Stimulated activated CD4-positive, alpha-beta T cell treated with anti-CD3 and anti-CD28 coated beads, Interleukin-2, amount 100 ng/mL, for 48 hours (primary cell): Measurements from ENCODE around the gene EEF1AKMT1.
A peak's percentile ranks its signal among the peaks of the same experiment; 100 is the strongest.

Source experiments
- DNase-seq, 2 donors: peaks; one replicate each; pipeline ENCODE4 v3.0.0-alpha.2; 2020

The EEF1AKMT1 gene, protein sequence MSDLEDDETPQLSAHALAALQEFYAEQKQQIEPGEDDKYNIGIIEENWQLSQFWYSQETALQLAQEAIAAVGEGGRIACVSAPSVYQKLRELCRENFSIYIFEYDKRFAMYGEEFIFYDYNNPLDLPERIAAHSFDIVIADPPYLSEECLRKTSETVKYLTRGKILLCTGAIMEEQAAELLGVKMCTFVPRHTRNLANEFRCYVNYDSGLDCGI

DNA sequence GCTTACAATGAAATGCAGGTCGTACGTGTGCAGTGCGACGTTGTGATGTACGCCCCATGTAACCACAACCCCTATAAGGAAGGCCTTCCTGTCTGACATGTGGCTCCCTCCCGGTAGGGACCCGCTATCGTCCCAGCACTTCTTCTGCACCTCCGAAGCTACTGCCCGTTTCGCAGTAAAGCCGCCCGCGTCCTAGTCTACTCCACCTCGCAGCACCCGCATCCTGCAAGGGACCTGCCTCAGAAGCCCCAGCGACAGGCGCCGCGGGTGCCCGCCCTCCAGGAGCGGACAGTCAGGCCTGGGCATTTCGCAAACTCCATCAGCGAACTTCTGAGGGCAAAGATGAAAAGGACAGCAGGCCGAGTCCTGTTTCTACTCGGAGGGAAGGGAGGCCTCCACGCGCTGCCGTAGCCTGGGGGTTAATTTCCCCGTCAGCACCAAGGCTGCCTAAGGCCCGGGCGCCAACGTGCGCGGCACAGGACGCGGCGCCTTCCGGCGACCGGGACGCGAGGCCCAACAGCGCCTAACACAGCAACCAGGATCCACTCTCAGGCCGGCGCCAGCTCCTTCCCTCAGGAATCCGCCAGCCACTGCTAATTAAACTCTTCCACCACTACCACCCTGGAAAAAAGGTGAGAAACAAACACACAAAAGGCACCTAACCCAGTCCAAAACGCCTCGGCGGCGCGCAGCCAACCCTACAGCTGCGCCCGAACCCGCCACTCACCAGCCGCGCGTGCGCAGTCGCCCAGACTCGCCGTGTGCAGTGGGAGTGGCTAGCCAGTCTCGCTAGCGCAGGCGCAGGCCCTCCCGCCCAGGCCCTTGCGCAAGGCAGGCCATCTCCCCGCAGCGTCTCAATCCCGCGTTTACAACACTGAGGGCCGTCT lies at the start of gene EEF1AKMT1:
EEF1AKMT1 (minus strand) TSS at position 768 of the 887 bp plus-strand sequence. CDS start 16,363 bp downstream, outside the sequence.
- DNase-seq, result peak; percentile 93 to 95

DNA sequence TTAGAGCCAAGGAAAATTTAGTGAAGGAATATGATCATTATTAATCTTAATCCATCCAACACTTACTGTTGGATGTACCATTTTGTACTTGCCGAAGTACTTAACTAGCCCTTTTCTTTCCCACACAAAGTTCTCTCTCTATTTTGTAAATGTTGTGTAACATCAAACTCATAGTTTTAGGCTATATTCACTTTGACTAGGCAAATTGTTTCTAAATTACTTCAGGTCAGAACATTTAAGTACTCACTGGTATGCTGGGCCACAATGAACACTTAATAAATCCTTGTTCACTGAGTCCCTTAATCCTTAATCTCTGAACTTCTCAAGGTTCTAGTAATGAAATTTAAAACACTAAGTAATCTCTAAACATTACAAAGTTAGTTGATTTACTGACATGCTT lies 49.3 kb upstream of the EEF1AKMT1 start:
- DNase-seq, result no peak

DNA sequence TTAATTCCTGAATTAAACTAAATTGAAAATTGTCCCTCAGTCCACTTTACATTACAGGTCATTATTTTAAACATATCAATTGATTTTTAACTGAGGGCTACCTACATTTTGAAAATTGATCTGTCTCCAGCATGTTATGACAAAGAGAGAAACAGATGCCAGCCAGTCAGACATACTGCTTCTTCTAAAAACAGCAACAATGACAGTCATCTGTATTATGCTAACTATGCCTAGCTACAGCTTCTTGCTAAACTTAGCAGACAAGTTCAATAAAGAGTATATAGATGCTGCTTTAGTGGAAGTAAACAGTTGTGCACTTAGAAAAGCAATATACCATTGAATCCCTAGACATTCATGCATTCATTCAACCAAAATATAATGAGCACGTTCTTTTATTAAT lies 48.6 kb upstream of the EEF1AKMT1 start:
- DNase-seq, result no peak

DNA sequence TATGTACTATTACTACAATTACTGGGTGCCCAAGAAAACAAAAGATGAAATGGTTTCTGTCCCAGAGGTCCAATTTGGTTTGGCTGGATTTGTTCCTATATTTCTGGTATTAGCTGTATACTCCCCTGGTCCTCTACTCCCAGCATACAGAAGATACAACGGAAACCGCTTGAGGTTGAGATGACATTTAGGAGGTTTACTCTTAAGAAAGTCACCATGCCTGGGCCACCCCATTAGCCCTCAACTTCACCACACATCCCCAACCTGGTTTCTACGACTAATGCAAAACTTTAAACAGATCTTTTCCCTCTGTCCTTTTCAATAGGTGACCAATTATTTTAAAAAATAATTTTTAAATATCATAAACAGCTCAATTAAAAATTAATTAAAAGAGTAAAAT lies 46.0 kb upstream of the EEF1AKMT1 start:
- no peak for DNase-seq

DNA sequence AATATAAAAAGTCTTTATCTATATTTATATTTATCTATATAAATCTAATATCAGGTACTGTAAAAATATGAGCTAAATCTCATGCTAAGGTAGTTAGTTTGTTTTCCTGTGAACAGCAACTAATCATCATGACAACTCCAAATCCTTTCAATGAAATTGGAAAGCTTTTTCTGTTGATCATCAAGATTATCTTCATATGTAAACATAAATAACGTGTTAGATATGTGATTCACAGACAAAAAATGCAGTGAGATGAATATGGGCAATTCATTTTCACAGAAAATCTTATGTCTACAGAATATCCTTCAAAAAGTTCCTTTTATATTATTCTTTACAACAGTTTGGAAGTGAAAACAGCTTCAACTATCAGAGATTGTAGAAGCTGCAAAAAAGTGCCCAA lies 41.7 kb upstream of the EEF1AKMT1 start:
- DNase-seq, result no peak

DNA sequence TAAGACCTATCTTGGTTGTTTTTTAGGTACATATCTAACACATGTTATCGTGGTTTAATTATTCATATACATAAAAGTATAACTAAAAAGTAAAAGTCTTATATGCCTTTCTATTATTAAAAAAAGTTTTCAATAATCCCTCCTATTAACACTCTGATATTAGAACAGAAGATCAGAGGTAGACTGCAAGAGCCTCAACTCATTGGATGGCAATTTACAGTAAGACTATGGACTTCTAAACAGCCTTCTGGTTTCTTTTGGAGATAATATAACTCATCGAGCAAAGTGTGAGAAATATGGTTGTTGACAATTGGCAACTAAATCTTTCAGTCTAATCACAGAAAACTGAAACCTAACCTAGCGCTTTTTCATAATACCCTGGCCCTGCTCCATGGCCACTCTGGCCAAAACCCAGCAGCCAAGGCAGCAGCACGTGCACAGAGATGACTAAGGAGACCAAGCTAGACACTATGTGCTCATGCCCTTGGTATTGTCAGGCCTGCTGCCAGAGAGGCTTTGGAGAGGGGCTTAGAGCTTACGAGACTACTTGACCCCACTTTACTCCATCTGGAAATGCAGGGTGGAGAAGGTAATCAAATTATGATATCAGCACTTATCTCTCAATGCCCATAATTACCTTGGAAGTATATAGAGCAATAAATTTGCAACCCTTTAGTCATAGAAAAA lies 40.6 kb upstream of the EEF1AKMT1 start:
- no peak for DNase-seq

DNA sequence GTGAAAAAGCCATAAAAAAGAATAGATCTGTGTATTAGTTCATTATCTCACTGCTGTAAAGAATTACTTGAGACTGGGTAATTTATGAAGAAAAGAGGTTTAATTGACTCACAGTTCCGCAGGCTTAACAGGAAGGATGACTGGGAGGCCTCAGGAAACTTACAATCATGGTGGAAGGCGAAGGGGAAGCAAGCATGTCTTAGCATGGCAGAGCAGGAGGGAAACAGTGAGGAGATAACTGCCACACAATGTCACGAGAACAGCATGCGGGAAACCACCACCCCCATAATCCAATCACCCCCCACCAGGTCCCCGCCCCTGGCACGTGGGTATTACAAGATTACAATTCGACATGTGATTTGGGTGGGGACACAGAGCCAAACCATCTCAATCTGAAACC lies 39.1 kb upstream of the EEF1AKMT1 start:
- DNase-seq, result no peak

DNA sequence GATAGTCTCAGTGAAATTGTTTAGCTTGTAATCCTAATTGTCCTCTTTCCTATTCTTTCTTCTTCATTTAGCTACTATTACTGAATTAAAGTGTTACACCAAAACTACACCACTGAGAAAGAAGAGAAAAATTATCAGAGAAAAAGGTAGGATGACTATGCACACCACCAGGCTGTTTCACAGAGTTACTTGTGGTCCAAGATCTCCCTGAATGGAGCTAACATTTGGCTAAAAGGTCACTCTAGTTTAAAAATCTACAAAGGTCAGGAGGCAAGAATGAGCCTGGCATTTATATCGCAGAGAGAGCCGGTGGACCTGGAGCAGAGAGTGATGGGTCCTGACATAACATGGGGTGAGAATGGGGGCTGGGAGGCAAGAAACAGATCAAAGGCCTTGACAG lies 37.0 kb upstream of the EEF1AKMT1 start:
- no peak for DNase-seq

DNA sequence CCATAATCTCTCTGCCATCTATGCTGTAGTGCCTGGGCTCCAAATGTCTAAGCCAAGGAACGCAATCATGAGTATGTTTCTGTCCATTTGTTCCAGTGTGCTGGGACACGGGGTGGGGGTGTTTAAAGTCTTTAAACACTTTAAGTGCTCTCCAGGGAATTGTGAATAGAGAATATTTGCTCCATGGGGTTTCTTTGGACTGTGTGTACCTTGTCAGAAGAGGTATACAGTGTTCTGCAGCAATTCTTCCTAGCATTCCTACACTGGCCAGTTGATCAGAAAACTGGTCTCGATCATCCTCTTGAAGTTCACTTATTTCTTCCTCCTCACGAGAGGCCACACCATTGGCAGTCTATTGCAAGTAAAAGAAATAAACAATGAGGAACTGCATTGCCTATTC lies 35.1 kb upstream of the EEF1AKMT1 start:
- DNase-seq, result no peak

DNA sequence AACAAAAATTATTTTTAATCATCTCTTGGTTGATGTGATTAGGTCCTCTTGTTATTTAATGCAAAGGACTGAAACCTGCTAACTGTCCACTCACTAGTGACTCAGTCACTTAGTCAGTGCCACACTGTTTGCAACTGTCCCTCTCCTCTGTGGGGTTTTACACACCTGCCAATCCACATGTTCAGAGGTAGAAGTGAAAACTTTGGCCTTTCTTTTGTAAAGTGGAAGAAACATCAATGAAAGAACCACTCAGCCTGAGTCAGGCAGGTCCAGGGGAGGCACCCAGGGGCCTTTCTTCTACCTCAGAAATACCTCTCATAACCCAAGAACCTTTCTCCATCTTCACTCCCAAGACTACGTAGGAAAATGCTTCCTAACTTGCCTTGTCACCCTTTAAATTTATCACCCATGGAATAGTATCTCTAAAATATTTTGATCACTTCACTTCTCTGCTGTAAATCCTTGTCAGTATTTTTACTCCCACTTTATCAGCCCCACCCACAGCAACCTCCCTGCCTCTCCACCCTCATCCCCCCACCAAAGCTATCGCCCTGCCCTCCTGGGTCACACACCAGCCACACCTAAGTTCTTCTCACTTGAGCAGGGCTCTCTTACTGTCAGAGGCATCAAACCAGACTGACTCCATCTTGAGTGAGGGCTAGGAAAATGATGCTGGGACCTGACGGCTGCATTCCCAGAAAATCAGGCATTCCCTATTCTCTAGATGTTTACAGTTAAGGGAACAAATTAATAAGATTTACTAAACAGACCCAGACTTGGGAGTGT lies 29.6 kb upstream of the EEF1AKMT1 start:
- DNase-seq, result no peak

DNA sequence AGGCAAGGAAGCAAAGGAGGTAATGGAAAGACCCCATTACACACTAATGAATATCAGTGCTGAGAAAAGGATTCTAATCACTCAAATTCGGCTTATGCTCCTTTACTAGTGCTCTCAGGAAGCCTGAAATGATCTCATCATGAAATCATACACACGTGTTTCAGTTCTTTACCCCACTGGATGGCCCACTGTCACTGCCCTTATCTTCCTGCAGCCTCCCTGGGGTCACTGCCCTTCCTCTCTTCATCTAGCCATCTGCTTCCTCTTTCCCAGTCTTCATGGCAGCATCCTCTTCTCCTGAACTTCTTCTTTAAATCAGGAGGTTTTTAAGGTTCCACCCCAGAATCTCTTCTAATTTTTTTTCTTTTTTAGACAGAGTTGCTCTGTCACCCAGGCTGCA lies 27.9 kb upstream of the EEF1AKMT1 start:
- DNase-seq, result no peak

DNA sequence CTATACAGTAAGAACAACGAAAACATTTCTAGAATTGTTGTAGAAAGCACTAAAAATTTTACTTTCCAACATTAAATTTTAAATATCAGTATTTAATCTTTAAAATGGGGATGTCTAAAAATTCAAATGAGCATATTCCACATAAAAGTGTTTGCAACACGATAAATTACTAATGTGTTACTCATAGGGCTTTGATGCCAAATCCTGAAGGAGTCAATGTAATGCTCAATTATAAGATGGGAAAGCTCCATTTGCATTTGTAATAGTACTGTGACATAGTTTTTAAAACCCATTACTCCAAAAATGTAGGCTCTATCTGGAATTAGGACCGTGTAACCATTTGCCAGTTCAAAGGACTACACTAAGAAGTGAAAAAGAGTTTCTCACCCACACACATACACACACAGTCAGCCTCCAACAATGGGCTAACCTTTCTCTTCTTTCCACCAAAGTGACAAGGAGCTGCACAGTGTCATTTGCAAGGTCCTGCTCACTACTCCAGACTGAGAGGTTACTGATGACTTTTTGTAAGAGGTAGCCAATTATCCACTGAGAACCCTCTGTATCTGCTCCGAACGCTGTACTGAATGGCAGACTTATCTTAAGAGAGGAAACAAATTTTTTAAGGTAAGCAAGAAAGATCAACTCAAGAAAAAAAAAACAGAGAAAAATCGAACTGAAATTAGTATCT lies 26.1 kb upstream of the EEF1AKMT1 start:
- DNase-seq, result no peak

DNA sequence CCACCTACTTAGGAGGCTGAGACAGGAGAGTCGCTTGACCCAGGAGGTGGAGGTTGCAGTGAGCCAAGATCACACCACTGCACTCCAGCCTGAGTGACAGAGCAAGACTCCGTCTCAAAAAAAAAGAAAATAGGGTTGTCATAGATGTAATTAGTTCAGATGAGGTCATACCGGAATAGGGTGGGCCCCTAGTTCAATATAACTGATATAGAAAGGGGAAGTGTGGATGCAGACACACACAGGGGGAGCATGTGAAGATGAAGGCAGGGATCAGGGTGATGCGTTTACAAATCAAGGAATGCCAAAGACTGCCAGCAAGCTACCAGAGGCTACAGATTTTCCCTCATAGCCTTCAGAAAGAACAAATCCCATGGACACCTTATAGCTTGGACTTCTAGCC lies 24.3 kb upstream of the EEF1AKMT1 start:
- DNase-seq, result no peak

DNA sequence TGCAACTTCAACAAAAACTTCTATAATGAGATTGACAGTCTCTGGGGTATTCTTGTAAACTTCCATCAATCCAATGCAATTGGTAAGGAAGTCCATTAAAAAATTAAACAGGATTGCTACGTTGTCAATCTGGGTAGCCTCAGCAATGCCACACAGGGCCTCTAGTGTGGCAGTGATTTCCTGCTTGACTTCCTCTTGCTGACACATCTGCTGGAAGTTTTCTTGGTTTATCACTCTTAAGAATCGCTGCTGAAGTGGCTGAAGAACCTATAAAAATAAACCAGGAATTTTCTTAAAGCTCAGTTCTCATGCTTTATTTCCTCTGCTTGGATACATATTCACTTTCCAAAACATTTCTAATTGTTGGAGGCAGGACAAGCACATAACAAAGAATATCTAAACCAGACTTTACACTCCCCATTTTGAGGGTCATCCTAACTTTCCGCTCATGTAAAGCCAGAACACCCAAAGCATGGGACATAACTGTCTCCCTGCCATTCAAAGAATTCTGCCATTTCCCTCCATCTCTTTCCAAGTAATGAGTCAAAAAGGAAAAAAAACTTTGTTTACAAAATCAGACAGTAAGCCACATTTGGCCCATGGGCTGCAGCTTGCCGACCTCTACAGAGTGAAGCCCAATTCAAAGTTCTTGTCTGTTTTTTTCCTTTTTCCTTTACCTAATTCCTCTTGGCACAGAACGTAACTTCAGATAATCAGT lies 23.2 kb upstream of the EEF1AKMT1 start:
- no peak for DNase-seq

DNA sequence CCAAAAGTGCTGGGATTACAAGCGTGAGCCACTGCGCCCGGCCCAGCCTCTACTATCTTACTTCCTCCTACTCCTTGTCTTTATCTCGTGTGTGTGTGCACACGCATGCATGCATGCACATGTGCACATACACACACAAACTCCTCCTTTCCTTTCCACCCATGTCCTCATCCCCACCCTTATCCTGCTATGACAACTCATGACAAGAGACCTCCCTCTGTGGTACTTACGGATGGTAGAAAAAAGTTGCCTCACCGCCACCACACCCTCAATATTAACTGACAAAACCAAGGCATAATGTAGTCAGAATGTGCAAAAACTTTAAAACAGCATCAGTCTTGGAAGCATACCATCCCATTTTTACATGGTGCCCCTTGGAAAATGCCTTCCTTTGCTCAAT lies 15.9 kb upstream of the EEF1AKMT1 start:
- no peak for DNase-seq

DNA sequence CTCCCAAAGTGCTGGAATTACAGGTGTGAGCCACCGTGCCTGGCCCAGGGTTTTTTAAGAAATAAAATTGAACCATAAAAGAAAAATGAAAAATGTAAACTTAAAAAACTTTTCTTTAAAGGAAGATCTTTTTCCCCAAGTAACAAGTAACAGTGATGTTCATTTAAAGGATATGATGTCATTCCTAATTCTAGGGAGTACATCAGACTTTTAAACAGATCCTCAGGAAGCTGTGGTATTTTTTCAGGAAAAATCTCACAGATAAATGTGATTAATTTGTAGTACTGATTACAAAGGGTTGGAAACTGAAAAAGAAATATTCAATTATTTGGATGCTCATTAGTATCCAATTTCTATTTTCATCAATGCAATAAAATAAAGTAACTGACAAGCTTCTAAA lies 14.6 kb upstream of the EEF1AKMT1 start:
- no peak for DNase-seq

DNA sequence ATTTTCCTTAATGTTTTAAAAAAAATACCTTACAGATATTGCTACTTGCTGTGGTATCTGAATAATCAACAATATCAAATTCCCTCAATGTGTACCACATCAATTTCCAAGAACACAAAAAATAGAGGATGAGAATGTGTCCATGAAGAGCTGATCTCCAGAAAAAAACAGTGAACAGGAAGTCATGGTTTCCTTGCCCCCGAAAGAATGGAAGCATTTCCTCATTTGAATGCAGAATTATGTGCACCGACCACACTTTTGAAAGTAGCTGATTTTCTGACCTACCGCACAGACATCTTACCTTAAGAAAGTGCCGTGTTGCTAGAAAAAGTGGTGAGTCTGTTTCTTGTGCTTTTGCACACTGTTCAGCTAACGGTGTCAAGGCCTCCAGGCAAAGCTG lies 13.4 kb upstream of the EEF1AKMT1 start:
- DNase-seq, result no peak

DNA sequence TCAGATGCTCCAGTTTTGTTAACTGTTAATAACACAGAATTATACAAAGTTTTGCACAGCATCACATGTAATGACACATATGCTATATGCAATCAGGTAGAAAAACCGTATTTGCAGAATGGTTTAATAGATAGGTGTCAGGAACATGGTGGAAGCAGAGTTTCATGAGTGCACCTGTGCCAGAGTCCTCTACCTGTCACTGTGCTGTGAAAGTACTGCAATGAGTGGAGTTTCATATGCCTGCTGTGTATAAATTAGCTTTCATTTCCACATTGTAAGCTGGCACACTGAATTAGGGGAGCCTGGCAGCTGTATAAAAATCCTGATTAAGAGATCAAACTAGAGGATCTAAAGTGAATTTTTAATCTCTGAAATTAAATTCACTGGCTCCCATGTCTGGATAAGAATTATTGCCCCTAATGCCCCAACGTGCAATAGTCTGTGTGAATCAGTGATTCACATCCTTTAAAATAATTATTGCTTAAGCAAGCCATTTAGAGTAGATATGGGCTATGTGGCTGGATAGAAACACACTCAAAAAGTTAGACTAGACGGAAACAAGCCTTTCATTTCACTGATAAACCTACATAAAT lies 8.5 kb upstream of the EEF1AKMT1 start:
- DNase-seq, result no peak

DNA sequence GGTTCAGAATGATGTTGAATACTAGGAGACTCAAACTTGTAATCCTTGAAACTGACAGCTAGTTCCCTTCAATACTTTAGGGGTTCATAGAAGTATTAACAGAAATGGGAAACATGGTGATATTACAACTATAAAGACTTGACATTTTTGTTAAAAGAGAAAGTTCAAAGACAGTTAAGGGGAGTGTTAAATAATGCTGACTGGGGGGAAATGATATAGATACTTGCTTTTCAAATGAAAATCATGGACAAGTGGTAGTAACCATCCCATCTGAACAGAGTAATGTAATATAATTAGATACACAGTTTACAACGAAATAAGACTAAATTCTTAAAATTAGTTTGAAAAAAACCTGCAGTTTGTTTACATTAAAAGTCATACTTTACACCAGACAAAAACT lies 6.6 kb upstream of the EEF1AKMT1 start:
- no peak for DNase-seq

DNA sequence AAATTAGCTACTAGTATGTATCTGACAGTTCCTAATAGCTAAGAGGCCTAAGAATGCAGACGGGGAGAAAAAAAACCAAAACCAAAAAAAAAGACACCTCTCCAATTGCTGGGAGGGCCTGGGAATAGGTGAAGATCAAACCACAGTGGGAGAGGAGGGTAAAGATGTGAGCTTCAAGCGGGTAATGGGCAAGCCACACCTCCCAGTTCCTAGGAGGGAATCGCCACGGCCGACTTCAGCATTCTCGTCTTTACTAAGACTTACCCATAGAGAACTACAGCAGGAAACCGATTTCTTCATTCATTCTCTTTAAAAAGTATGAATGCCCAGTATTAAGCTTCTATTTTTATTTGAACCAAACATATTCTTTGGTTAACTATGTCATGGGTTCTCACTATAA lies 5.6 kb upstream of the EEF1AKMT1 start:
- no peak for DNase-seq

DNA sequence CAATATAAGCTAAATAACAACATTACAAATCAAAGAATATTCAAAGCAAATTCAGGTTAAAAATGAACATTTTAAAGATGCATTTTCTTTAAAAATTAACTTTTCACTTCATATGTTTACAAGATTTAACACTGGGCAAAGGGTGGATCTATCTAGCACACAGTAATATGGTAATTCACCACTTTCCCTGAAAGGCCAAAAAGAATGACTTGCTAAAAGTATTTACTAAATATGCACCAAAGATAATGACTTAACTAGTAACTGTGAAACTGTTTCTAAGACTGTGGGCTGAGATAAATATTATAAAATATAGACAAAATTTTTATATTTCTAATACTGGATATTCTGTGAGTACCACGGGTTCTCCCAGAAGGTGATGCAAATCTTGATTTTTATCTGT lies 4.5 kb upstream of the EEF1AKMT1 start:
- no peak for DNase-seq
